Stimulated activated naive CD8-positive, alpha-beta T cell treated with anti-CD3 and anti-CD28 coated beads, Interleukin-15, Interleukin-2, amounts not matched to agents 100 U/mL and 50 U/mL, for 24 hours (primary cell): ENCODE measurements around the gene MBD5.

Source experiments
- ATAC-seq: fragments of 150-1000 bp; cut with Tn5 transposase; one replicate; pipeline ENCODE4 v1.10.0; 2021
- DNase-seq: peaks from one replicate; pipeline ENCODE4 v3.0.0; 2021

The MBD5 gene

GRCh38 chr2:148122788-148123187, 101.9 kb downstream of the MBD5 start:
- no peak for DNase-seq
- peak; percentile 80 for ATAC-seq

- ATAC-seq (no peak), DNase-seq (no peak)
Observed at GRCh38 chr2:148124271-148124670, 103.4 kb downstream of the MBD5 start.

- ATAC-seq = no peak
- DNase-seq = no peak
Observed at GRCh38 chr2:148130581-148130980, 109.7 kb downstream of the MBD5 start.

GRCh38 chr2:148132412-148132811, 111.5 kb downstream of the MBD5 start:
- DNase-seq = no peak
- ATAC-seq = no peak

GRCh38 chr2:148135705-148136104, 114.8 kb downstream of the MBD5 start:
- DNase-seq (no peak), ATAC-seq (no peak)

GRCh38 chr2:148136441-148136840, 115.5 kb downstream of the MBD5 start:
- ATAC-seq (no peak), DNase-seq (no peak)

GRCh38 chr2:148161909-148162435, 141.1 kb downstream of the MBD5 start:
- DNase-seq (no peak), ATAC-seq (no peak)

GRCh38 chr2:148162871-148163270, 142.0 kb downstream of the MBD5 start:
- ATAC-seq (no peak), DNase-seq (no peak)

GRCh38 chr2:148165975-148166374, 145.1 kb downstream of the MBD5 start:
- no peak for DNase-seq
- ATAC-seq = no peak

- DNase-seq = no peak
- ATAC-seq = no peak
Observed at GRCh38 chr2:148167241-148167766, 146.4 kb downstream of the MBD5 start.

- DNase-seq (no peak), ATAC-seq (no peak)
Observed at GRCh38 chr2:148167855-148168254, 147.0 kb downstream of the MBD5 start.

GRCh38 chr2:148172131-148172753, 151.4 kb downstream of the MBD5 start:
- DNase-seq = no peak
- ATAC-seq = no peak

- DNase-seq = no peak
- ATAC-seq = no peak
Observed at GRCh38 chr2:148173168-148173567, 152.3 kb downstream of the MBD5 start.

GRCh38 chr2:148177559-148177958, 156.7 kb downstream of the MBD5 start:
- ATAC-seq = no peak
- no peak for DNase-seq

GRCh38 chr2:148179724-148180123, 158.8 kb downstream of the MBD5 start:
- DNase-seq = no peak
- ATAC-seq = no peak

GRCh38 chr2:148184976-148185375, 164.1 kb downstream of the MBD5 start:
- DNase-seq = no peak
- ATAC-seq = no peak

GRCh38 chr2:148194882-148195281, 174.0 kb downstream of the MBD5 start:
- DNase-seq (no peak), ATAC-seq (no peak)

GRCh38 chr2:148201075-148202004, 180.4 kb downstream of the MBD5 start:
- DNase-seq = peak; percentile 46
- peak; percentile 63 for ATAC-seq

GRCh38 chr2:148202237-148202636, 181.3 kb downstream of the MBD5 start:
- ATAC-seq = no peak
- DNase-seq = no peak

- DNase-seq (no peak), ATAC-seq (no peak)
Observed at GRCh38 chr2:148207111-148207510, 186.2 kb downstream of the MBD5 start.

GRCh38 chr2:148209603-148210002, 188.7 kb downstream of the MBD5 start:
- ATAC-seq = no peak
- DNase-seq = peak; percentile 13

GRCh38 chr2:148218326-148219075, 197.6 kb downstream of the MBD5 start:
- DNase-seq = no peak
- no peak for ATAC-seq
